Natural killer cell (primary cell): ENCODE data around the gene COPS9. TPM values are rescaled to one million over a fixed set of nuclear protein-coding genes. Genes with fewer than 3 reads are reported as not detected.

Experiments
- ATAC-seq, 3 donors: fragments of 150-1000 bp in 2 of 3; fragments of 200-7000 bp in 1 of 3; cut with Tn5 transposase; 1 replicate in 1 of 3; 2 replicates in 2 of 3; pipeline ENCODE4 v1.10.0; 2021; ENCODE audit warnings: mild to moderate bottlenecking in 2 of 3, moderate library complexity in 2 of 3
- DNase-seq, 2 donors: peaks; one replicate each; pipeline versions ENCODE4 v3.0.0 to v3.0.0-alpha.2; 2013 to 2021; ENCODE audit warnings: mixed read lengths in 1 of 2
- H3K27ac ChIP-seq: one replicate; pipeline ENCODE4 v1.5.1; 2013; ENCODE audit warnings: mild to moderate bottlenecking, low read length
- H3K27me3 ChIP-seq: one replicate; pipeline ENCODE4 v1.6.1; 2013; ENCODE audit warnings: low read length; ENCODE audit not compliant: control insufficient read depth, insufficient read depth
- H3K36me3 ChIP-seq: one replicate; pipeline ENCODE4 v1.6.1; 2013; ENCODE audit warnings: low read length; ENCODE audit not compliant: control insufficient read depth, insufficient read depth
- H3K4me1 ChIP-seq: one replicate; pipeline ENCODE4 v1.6.1; 2013; ENCODE audit warnings: low read length; ENCODE audit not compliant: control insufficient read depth, insufficient read depth
- H3K4me3 ChIP-seq: one replicate; pipeline ENCODE4 v1.5.1; 2013; ENCODE audit warnings: low read length
- H3K9me3 ChIP-seq: one replicate; pipeline ENCODE4 v1.6.1; 2013; ENCODE audit warnings: low read length; ENCODE audit not compliant: control insufficient read depth, insufficient read depth
- H3K27ac Mint-ChIP-seq, 2 donors: one replicate each; pipeline ENCODE4 v1.8.0; 2022; ENCODE audit warnings: mild to moderate bottlenecking in 2 of 2, mixed read lengths in 2 of 2, moderate library complexity in 1 of 2
- H3K27me3 Mint-ChIP-seq, 2 donors: one replicate each; pipeline ENCODE4 v1.8.0; 2022; ENCODE audit warnings: low read depth in 2 of 2, mixed read lengths in 2 of 2
- H3K36me3 Mint-ChIP-seq: one replicate; pipeline ENCODE4 v1.8.0; 2022; ENCODE audit warnings: mixed read lengths
- H3K4me1 Mint-ChIP-seq, 2 donors: one replicate each; pipeline ENCODE4 v1.8.0; 2022; ENCODE audit warnings: mixed read lengths in 2 of 2
- H3K4me3 Mint-ChIP-seq: one replicate; pipeline ENCODE4 v1.8.0; 2022; ENCODE audit warnings: mild to moderate bottlenecking, moderate library complexity, mixed read lengths
- H3K9me3 Mint-ChIP-seq, 2 donors: one replicate each; pipeline ENCODE4 v1.8.0; 2022; ENCODE audit warnings: mixed read lengths in 2 of 2
- WGBS: methylation state at CpG from one replicate; pipeline ENCODE4 v1.1.7; 2013; ENCODE audit warnings: missing lambda C conversion rate; ENCODE audit not compliant: insufficient coverage; 5-methylcytosine and 5-hydroxymethylcytosine counted together
- intact Hi-C: fragments of 100-400 bp; cut with micrococcal nuclease; formaldehyde crosslinking; loops from one replicate; pipeline ENCODE4 v1.14.2; 2022
- total RNA-seq, 4 donors: library from RNA; stranded (reverse); fragments of 120-200 nt in 1 of 4; gene quantifications; one replicate each; pipeline versions ENCODE4 v1.2.3 to v1.2.4, GENCODE V29; 2013 to 2022
- TF ChIP-seq, protein P1 (sequence below): fragments of 200-600 bp; IDR thresholded peaks from one replicate; pipeline ENCODE4 v1.8.0; 2022; ENCODE audit warnings: antibody characterized with exemption

The COPS9 gene
- total RNA-seq, 3 donors from 2014 or later (not counting 1 experiment from before 2014, with no cell fraction given): 51.5 to 76.5 (median 53.5) TPM

DNA sequence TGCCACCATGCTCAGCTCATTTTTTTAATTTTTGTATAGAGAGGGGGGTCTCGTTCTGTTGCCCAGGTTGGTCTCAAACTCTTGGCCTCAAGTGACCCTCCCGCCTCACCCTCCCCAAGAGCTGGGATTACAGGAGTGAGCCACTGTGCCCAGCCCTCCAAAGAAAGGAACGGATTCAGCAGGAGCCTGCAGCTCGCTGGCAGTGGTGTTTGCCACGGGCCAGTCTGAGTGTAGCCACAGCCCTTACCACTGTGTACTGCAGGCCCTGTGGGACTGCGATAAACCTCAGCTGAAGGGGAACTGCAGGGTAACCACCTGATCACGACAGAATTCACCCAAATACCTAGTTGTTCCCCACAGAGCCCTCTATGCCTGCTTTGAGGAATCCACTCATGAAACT, 6.8 kb downstream of the COPS9 start:
- TF ChIP-seq, protein P1, sequence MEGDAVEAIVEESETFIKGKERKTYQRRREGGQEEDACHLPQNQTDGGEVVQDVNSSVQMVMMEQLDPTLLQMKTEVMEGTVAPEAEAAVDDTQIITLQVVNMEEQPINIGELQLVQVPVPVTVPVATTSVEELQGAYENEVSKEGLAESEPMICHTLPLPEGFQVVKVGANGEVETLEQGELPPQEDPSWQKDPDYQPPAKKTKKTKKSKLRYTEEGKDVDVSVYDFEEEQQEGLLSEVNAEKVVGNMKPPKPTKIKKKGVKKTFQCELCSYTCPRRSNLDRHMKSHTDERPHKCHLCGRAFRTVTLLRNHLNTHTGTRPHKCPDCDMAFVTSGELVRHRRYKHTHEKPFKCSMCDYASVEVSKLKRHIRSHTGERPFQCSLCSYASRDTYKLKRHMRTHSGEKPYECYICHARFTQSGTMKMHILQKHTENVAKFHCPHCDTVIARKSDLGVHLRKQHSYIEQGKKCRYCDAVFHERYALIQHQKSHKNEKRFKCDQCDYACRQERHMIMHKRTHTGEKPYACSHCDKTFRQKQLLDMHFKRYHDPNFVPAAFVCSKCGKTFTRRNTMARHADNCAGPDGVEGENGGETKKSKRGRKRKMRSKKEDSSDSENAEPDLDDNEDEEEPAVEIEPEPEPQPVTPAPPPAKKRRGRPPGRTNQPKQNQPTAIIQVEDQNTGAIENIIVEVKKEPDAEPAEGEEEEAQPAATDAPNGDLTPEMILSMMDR: no peak
- DNase-seq (no peak), ATAC-seq (no peak)
- Histone ChIP-seq H3K4me3 (no peak overlapping the region), H3K27ac (no peak overlapping the region), H3K27me3 (no peaks in the 10 kb centered on the region), H3K9me3 (no peaks in the 10 kb centered on the region), H3K36me3 (peaks cover 48% of the 10 kb centered on the region), H3K4me1 (peaks cover 1% of the 10 kb centered on the region)
- WGBS: 92% methylated on average over 7 of the region's 7 CpGs
- H3K27ac Mint-ChIP-seq: no peak overlapping the region
- H3K4me1 Mint-ChIP-seq: peaks cover 5 to 8% of the 10 kb centered on the region in 2 donors
- H3K4me3 Mint-ChIP-seq: no peak overlapping the region
- no peaks in the 10 kb centered on the region for H3K9me3 Mint-ChIP-seq
- intact Hi-C loops: no loop called here
- H3K27me3 Mint-ChIP-seq: no peaks in the 10 kb centered on the region
- H3K36me3 Mint-ChIP-seq: no peaks in the 10 kb centered on the region

DNA sequence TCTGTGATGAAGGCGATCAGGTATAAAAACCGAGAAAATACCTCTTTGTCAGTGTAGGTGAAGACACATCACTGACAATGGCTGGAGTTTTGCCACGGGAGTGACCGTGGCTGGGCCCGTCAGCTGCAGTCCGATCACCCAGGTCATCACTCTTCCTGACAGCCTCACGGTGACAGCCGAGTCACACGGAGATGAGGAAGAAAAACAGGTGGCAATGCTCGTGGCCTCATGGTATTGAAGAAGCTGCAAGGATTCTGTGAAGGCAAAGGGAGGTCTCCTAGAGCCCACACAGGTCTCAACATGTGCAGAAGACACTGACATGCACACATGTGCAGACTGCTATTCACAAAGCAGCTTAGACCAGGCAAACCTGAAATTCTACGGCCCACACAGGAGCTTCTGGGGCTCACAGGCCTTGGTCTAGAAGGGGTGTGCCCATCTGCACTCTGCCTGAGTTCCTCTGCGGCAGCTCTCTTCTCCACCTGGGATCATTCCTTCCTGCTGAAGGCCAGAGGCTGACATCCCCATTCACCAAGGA, 7.4 kb downstream of the COPS9 start:
- no peak for ATAC-seq
- Histone ChIP-seq H3K4me1 (no peaks in the 10 kb centered on the region), H3K27ac (no peak overlapping the region), H3K9me3 (no peaks in the 10 kb centered on the region), H3K36me3 (peaks cover 46% of the 10 kb centered on the region), H3K27me3 (no peaks in the 10 kb centered on the region), H3K4me3 (no peak overlapping the region)
- intact Hi-C loops: no loop called here
- TF ChIP-seq, protein P1: no peak
- Mint-ChIP-seq H3K27me3 (no peaks in the 10 kb centered on the region), H3K4me3 (no peak overlapping the region), H3K9me3 (no peaks in the 10 kb centered on the region), H3K27ac (no peak overlapping the region), H3K4me1 (peaks cover 4 to 5% of the 10 kb centered on the region in 2 donors), H3K36me3 (no peaks in the 10 kb centered on the region)
- DNase-seq: peak in 1 of 2 donors; percentile 7
- WGBS: 94% methylated on average over 12 of the region's 12 CpGs

DNA sequence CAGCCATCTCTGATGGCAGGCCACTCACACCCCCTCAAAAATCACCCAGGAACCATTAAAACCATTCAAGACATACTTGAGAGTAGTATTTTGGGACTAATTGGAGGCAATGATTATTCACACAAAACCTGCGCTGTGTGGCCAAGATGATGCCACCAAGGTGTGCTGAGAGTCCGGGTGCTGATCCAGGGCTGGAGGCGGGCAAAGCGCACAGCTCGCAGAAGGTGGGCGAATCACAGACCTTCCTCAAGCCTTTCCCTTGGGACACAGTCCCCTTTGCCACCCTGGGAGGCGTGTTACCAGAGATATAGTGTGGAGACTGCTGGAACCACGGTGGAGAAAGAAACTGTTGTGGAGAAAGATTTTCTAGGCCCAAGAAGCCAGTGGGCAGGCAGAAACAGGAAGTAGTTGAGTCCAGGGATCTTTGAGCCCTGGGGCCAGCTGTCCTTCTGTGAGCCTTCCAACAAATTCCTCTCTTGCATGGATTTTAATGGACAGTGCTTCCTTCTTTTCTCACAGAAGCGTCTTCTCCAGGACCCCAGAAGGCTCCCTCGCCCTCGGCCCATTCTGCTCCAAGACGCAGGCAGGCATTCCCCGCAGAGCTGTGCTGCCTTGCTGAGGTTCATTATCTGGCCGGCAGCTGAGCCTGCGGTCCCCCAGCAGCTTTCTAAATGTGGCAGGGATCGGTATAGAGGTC, 8.0 kb downstream of the COPS9 start:
- H3K9me3 Mint-ChIP-seq: no peaks in the 10 kb centered on the region
- Histone ChIP-seq H3K27ac (no peak overlapping the region), H3K4me1 (no peaks in the 10 kb centered on the region), H3K4me3 (no peak overlapping the region), H3K9me3 (no peaks in the 10 kb centered on the region), H3K36me3 (peaks cover 40% of the 10 kb centered on the region), H3K27me3 (no peaks in the 10 kb centered on the region)
- no peak for ATAC-seq
- no peak overlapping the region for H3K27ac Mint-ChIP-seq
- WGBS: 98% methylated on average over 16 of the region's 16 CpGs
- peaks cover 1 to 4% of the 10 kb centered on the region in 2 donors for H3K4me1 Mint-ChIP-seq
- peak in 1 of 2 donors; percentile 9 for DNase-seq
- H3K4me3 Mint-ChIP-seq: no peak overlapping the region
- no peaks in the 10 kb centered on the region for H3K27me3 Mint-ChIP-seq
- intact Hi-C loops: no loop called here
- no peaks in the 10 kb centered on the region for H3K36me3 Mint-ChIP-seq
- TF ChIP-seq, protein P1: no peak
